ENCODE measurements around the gene SNED1.

SNED1 gene

DNA sequence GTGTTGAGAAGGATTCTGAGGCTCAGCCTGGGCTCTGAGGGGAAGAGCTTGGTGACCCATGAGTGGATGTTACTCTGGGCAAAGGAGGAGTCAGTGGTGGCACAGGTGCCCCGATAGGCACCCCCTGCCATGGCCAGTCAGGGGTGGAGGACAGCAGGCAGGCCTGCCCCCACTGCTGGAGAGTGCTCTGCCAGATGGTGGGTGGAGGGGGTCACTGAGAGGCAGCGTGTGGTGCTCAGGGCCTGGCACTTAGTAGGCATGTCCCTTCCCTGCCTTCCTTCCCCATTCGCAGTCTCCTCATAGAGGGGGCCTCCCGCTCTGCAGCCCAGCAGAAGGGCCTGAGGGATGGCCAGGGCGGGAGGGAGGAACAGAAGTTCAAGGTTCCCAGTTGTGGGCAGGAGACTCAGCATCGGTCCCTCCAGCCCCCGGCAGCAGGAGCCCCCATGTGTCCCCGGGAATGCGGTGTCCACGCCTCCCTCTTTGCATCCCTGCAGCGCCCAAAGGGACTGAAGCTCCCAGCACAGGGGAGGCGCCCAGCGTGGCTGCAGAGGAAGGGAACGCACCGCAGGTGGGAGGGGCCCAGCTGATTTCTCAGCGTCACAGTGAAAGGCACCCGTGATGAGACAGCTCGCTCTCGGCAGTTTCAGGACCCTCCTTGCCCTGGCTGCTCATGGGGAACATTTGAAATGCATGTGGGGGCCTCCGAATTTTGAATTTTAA lies 5.7 kb upstream of the SNED1 start:
- no peak for DNase-seq

- DNase-seq = no peak
Measured at GRCh38 chr2:240993446-240994170, 4.8 kb upstream of the SNED1 start.

- DNase-seq = no peak
Measured at GRCh38 chr2:240994171-240994896, 4.1 kb upstream of the SNED1 start.

- DNase-seq = no peak
Measured at GRCh38 chr2:240995041-240996021, 3.1 kb upstream of the SNED1 start.

DNA sequence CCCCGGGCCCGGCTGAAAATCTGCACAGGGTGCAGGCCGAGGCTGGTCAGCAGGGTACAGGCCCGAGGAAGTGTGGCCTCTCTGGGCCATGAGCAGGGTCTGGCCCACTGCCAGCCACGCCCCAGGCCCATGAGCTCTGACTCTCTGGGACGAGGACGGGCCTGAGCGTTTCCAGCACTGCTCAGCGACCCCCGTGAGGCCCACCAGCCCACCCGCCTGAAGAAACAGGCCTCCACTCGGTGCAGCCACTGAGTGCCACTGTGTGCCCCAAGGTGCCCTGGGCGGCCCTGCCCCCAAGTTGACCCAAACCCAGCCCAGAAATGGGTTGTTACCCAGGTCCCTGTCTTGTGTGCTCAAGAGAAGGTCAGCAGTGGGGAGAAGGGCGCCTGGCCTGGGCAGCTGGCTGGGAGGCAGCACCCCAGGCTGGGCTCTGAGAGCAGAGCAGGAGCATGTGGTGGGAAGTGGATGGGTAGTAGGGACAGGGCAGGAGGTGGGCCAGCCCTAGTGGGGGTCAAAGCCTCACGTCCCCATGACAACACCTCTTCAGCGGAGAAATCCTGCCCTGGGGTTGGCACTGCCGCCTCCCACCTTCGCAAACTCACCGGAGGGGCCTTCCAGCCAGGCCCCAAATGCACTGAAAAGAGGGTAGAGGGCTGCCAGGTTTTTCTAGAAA lies 2.1 kb upstream of the SNED1 start:
- DNase-seq = no peak

GRCh38 chr2:240996834-240997140 lies 1.6 kb upstream of the SNED1 start:
- no peak for DNase-seq

- no peak for DNase-seq
Measured at GRCh38 chr2:240997141-240997855, 1.1 kb upstream of the SNED1 start.

DNA sequence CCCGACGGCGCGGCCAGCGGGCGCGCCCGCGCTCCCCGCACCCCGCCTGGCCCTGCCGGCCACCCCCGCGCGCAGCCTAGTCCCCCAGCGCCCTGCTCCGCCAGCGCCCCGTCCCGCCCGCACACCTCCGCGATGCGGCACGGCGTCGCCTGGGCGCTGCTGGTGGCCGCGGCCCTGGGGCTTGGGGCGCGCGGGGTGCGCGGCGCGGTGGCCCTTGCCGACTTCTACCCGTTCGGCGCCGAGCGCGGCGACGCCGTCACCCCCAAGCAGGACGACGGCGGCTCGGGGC lies 232 bp downstream of the SNED1 start:
- no peak for DNase-seq

- DNase-seq = no peak
Measured at GRCh38 chr2:240998995-240999791, 775 bp downstream of the SNED1 start.

DNA sequence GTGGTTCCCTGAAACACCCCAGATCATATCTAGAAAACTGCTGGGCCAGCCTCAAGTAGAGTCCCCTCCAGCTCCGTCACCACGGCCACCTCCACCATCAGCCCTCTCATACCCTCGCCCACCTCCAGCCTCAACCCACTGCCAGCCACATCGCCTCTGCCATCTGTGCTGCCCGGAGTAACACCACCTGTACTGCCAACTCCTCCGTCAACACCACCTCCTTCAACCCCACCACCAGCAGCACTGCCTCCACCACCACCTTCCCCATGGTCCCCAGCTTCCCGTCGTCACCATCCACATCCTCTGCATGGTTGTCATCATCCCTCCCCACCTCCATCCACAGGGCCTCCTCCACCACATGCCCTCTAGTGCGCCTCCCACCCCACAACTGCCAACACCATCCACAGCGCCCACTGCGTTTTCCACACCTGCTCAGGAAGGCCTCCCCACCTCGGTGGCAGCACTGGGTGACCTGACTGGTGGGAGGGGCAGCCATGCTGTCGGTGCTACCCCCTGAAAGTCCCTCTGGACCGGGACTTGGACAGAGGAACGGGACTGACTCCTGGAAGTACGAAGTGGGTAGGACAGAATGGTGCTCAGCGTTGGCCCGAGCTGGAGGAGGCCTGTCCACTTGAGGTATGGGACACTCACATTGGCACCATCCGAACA lies 1.6 kb downstream of the SNED1 start:
- no peak for DNase-seq

- peak; percentile 29 for DNase-seq
Measured at GRCh38 chr2:241000831-241001321, 2.5 kb downstream of the SNED1 start.

GRCh38 chr2:241001413-241002274 lies 3.2 kb downstream of the SNED1 start:
- DNase-seq = no peak

DNA sequence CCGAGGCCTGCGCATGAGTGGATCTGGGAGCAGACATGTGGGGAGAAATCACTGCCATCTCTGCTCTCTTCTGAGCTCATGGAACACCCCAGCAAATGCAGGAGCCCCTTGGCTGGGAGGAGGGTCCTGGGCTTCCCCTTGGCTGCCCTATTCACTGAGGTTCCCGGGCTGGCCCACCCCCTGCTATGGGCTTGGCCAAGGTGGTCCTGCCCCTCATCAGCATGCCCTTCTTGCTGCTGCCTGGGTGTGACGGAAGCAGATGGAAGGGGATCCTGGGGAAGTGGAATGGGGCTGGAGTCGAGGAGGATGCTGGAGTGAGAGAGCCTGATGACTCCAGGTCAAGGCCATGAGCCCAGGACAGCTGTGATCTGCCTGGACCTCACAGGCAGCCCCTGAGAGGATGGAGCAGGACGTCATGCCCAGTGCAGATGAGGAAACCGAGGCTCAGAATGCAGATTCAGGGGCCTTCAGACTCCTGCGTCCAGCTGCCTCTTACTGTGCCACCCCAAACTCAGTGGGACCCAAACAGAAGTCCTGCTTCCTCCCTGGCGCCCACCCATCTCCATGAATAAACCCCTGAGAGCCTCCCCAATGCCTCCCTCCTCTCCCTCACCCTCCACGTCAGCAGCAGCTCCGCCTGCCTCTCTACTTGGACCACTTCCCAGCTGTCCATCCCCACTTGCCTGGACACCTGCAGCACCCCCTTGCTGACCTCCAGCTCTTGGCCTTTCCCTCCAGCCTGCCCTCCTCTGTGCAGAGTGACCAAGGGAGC lies 4.0 kb downstream of the SNED1 start:
- DNase-seq = no peak

- no peak for DNase-seq
Measured at GRCh38 chr2:241003047-241003360, 4.6 kb downstream of the SNED1 start.

DNA sequence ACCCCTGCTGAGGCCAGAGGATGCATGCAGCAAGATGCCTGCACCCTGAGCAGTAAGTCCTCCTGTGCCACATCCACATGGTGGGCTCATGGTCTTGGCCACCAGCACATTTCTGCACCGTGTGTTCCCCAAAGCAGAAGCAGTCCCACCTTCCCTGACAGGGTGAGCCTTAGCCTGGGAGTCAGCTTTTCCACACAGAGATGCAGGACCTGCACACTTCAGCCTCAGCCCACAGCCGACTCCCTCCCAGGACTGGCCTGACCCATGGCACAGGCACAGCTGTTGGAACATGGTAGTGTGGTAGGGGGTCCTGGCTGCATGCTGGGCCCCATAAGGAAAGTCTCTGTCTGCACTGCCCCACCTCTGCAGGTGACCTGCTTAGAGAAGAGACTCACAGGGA lies 5.0 kb downstream of the SNED1 start:
- DNase-seq = no peak

- DNase-seq = no peak
Measured at GRCh38 chr2:241003830-241004564, 5.6 kb downstream of the SNED1 start.

DNA sequence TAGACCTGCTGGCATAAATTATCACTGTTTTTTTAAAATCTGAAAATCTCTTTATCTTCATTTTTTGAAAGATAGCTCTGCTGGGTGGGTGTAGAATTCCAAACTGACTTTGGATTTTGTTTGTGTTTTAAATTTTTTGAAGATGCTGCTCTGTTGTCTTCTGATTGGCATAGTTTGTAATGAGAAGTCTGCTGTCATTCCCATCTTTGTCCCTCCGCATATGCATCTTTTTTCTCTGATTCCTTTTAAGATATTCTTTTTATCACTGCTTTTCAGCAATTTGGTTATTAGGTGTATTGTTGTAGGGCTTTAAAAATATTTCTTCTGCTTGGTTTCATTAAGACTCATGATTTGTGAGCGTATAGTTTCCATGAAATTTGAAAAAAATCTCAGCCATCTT lies 7.2 kb downstream of the SNED1 start:
- DNase-seq = no peak

GRCh38 chr2:241006412-241006811 lies 8.0 kb downstream of the SNED1 start:
- DNase-seq = no peak
